Hepatocyte (in vitro differentiated cells): ENCODE results near the gene RASGEF1C. TPM values are rescaled to one million over a fixed set of nuclear protein-coding genes. Genes with fewer than 3 reads are reported as not detected.

ENCODE experiments used
- DNase-seq: peaks from one replicate; pipeline ENCODE4 v3.0.0-alpha.2; 2016; ENCODE audit warnings: low spot score
- H2AFZ ChIP-seq: fragments of 200-600 bp; sonication (generic); 2 replicates; pipeline ENCODE4 v1.6.0; 2016; ENCODE audit warnings: antibody characterized with exemption, mild to moderate bottlenecking
- H3K27ac ChIP-seq: fragments of 200-600 bp; sonication (generic); 2 replicates; pipeline ENCODE4 v1.5.1; 2016; ENCODE audit warnings: mild to moderate bottlenecking
- H3K27me3 ChIP-seq: fragments of 200-600 bp; sonication (generic); 2 replicates; pipeline ENCODE4 v1.6.1; 2016
- H3K36me3 ChIP-seq: fragments of 200-600 bp; sonication (generic); replicated peaks from 2 replicates; pipeline ENCODE4 v1.5.1; 2016; ENCODE audit warnings: low read depth; ENCODE audit not compliant: insufficient read depth
- H3K4me1 ChIP-seq: fragments of 200-600 bp; sonication (generic); 2 replicates; pipeline ENCODE4 v1.5.1; 2016; ENCODE audit warnings: mild to moderate bottlenecking, moderate library complexity; ENCODE audit not compliant: insufficient read depth
- H3K4me2 ChIP-seq: fragments of 200-600 bp; sonication (generic); 2 replicates; pipeline ENCODE4 v1.6.0; 2016
- H3K4me3 ChIP-seq: fragments of 200-600 bp; sonication (generic); 2 replicates; pipeline ENCODE4 v1.5.1; 2016; ENCODE audit warnings: mild to moderate bottlenecking
- H3K79me2 ChIP-seq: fragments of 200-600 bp; sonication (generic); 2 replicates; pipeline ENCODE4 v1.6.0; 2017; ENCODE audit warnings: mild to moderate bottlenecking
- H3K9me2 ChIP-seq: fragments of 200-600 bp; sonication (generic); replicated peaks from 2 replicates; pipeline ENCODE4 v1.6.0; 2017; ENCODE audit warnings: mild to moderate bottlenecking; ENCODE audit not compliant: insufficient read depth
- H3K9me3 ChIP-seq: fragments of 200-600 bp; sonication (generic); 2 replicates; pipeline ENCODE4 v1.5.1; 2016; ENCODE audit warnings: low read depth, mild to moderate bottlenecking
- H4K20me1 ChIP-seq: fragments of 200-600 bp; sonication (generic); 2 replicates; pipeline ENCODE4 v1.6.0; 2016; ENCODE audit warnings: mild to moderate bottlenecking; ENCODE audit not compliant: insufficient read depth, poor library complexity, severe bottlenecking
- CTCF ChIP-seq: fragments of 200-600 bp; sonication (generic); IDR thresholded peaks from 2 replicates; pipeline ENCODE4 v1.5.1; 2016; ENCODE audit warnings: antibody characterized with exemption, mild to moderate bottlenecking; ENCODE audit not compliant: poor library complexity
- EZH2 ChIP-seq: fragments of 200-600 bp; sonication (generic); IDR thresholded peaks from 2 replicates; pipeline ENCODE4 v1.6.1; 2016; ENCODE audit warnings: antibody characterized with exemption, mild to moderate bottlenecking, borderline replicate concordance
- EZH2phosphoT487 ChIP-seq: fragments of 200-600 bp; sonication (generic); IDR thresholded peaks from one replicate; pipeline ENCODE4 v1.6.1; 2018; ENCODE audit warnings: antibody characterized with exemption, mild to moderate bottlenecking, low read depth, moderate library complexity; ENCODE audit not compliant: unreplicated experiment, severe bottlenecking
- WGBS: methylation state at CpG from one replicate; pipeline ENCODE4 v1.1.6; 2016; ENCODE audit warnings: low lambda C conversion rate; ENCODE audit errors: missing lambda C conversion rate; 5-methylcytosine and 5-hydroxymethylcytosine counted together
- polyA plus RNA-seq: library from polyadenylated mRNA; unstranded; fragments of >200 nt; fragmentation: Nextera tagmentation; extraction: Ambion mirVana; gene quantifications from 2 replicates; pipeline ENCODE4 v1.2.1, GENCODE V29; 2016
- total RNA-seq: library from RNA; depleted of rRNA; stranded (reverse); fragments of >200 nt; gene quantifications from 2 replicates; pipeline ENCODE4 v1.2.3, GENCODE V29; 2014

The RASGEF1C gene
- total and polyA plus RNA-seq, 2 experiments from 2014 or later = not detected

GRCh38 chr5:180078348-180078747 is 130.7 kb downstream of the RASGEF1C start:
- no peak overlapping the region for H3K4me2 ChIP-seq
- H2AFZ ChIP-seq = no peak overlapping the region
- no peaks in the 10 kb centered on the region for H3K9me3 ChIP-seq
- H4K20me1 ChIP-seq = no peaks in the 10 kb centered on the region
- no peak overlapping the region for H3K27ac ChIP-seq
- no peak for TF ChIP-seq EZH2
- TF ChIP-seq EZH2phosphoT487 = no peak
- TF ChIP-seq CTCF = no peak
- no peaks in the 10 kb centered on the region for H3K4me1 ChIP-seq
- H3K79me2 ChIP-seq = no peaks in the 10 kb centered on the region
- H3K36me3 ChIP-seq = no peaks in the 10 kb centered on the region
- H3K27me3 ChIP-seq = no peaks in the 10 kb centered on the region
- no peak overlapping the region for H3K4me3 ChIP-seq
- no peak for DNase-seq
- WGBS = 89% methylated on average over 9 of the region's 9 CpGs
- no peaks in the 10 kb centered on the region for H3K9me2 ChIP-seq

GRCh38 chr5:180077594-180078284 is 131.3 kb downstream of the RASGEF1C start:
- no peak overlapping the region for H3K4me3 ChIP-seq
- no peaks in the 10 kb centered on the region for H3K27me3 ChIP-seq
- DNase-seq = no peak
- no peak overlapping the region for H3K4me2 ChIP-seq
- no peaks in the 10 kb centered on the region for H3K9me2 ChIP-seq
- 94% methylated on average over 9 of the region's 9 CpGs for WGBS
- no peaks in the 10 kb centered on the region for H3K9me3 ChIP-seq
- no peaks in the 10 kb centered on the region for H3K4me1 ChIP-seq
- H3K27ac ChIP-seq = no peak overlapping the region
- TF ChIP-seq CTCF (no peak), EZH2 (no peak), EZH2phosphoT487 (no peak)
- no peaks in the 10 kb centered on the region for H4K20me1 ChIP-seq
- no peak overlapping the region for H2AFZ ChIP-seq
- no peaks in the 10 kb centered on the region for H3K36me3 ChIP-seq
- H3K79me2 ChIP-seq = no peaks in the 10 kb centered on the region

- Histone ChIP-seq H3K4me2 (no peak overlapping the region), H3K4me3 (no peak overlapping the region), H3K9me3 (no peaks in the 10 kb centered on the region), H4K20me1 (no peaks in the 10 kb centered on the region), H3K27ac (no peak overlapping the region), H3K79me2 (peaks cover under 1% of the 10 kb centered on the region), H2AFZ (no peak overlapping the region), H3K36me3 (no peaks in the 10 kb centered on the region), H3K27me3 (no peaks in the 10 kb centered on the region), H3K4me1 (no peaks in the 10 kb centered on the region), H3K9me2 (no peaks in the 10 kb centered on the region)
- DNase-seq = no peak
- WGBS = 79% methylated on average over 1 of the region's 1 CpG
- no peak for TF ChIP-seq EZH2phosphoT487
- TF ChIP-seq EZH2 = no peak
Measured at GRCh38 chr5:180075703-180076102, 133.3 kb downstream of the RASGEF1C start.

GRCh38 chr5:180074462-180074861 is 134.5 kb downstream of the RASGEF1C start:
- Histone ChIP-seq H3K27ac (no peak overlapping the region), H3K27me3 (no peaks in the 10 kb centered on the region), H3K79me2 (peaks cover 13% of the 10 kb centered on the region), H2AFZ (no peak overlapping the region), H3K9me2 (no peaks in the 10 kb centered on the region), H3K4me3 (no peak overlapping the region), H3K36me3 (no peaks in the 10 kb centered on the region), H3K4me2 (no peak overlapping the region), H3K9me3 (no peaks in the 10 kb centered on the region), H4K20me1 (peaks cover 12% of the 10 kb centered on the region), H3K4me1 (no peaks in the 10 kb centered on the region)
- no peak for DNase-seq
- no peak for TF ChIP-seq CTCF
- TF ChIP-seq EZH2phosphoT487 = no peak
- no peak for TF ChIP-seq EZH2
- 73% methylated on average over 4 of the region's 4 CpGs for WGBS
